SHP77 treated with DMSO at 0.1 percent for 48 hours (cell line): ENCODE measurements around the gene RPL21.
A peak's percentile ranks its signal among the peaks of the same experiment; 100 is the strongest.

ENCODE experiments used
- DNase-seq: peaks from one replicate; lab custom pipeline; 2025; lab: John Stamatoyannopoulos, UW

Gene RPL21

GRCh38 chr13:27258637-27259386 is 7.5 kb downstream of the RPL21 start:
- DNase-seq: no peak

- no peak for DNase-seq
Measured at GRCh38 chr13:27259831-27260230, 8.5 kb downstream of the RPL21 start.

GRCh38 chr13:27261396-27261795 is 10.0 kb downstream of the RPL21 start:
- no peak for DNase-seq

GRCh38 chr13:27263438-27263837 is 12.1 kb downstream of the RPL21 start:
- no peak for DNase-seq

GRCh38 chr13:27264181-27264580 is 12.8 kb downstream of the RPL21 start:
- DNase-seq: peak; percentile 13

- DNase-seq: no peak
Measured at GRCh38 chr13:27264648-27265047, 13.3 kb downstream of the RPL21 start.

- no peak for DNase-seq
Measured at GRCh38 chr13:27266917-27267316, 15.6 kb downstream of the RPL21 start.

- no peak for DNase-seq
Measured at GRCh38 chr13:27267596-27267995, 16.2 kb downstream of the RPL21 start.

- no peak for DNase-seq
Measured at GRCh38 chr13:27269114-27269665, 17.8 kb downstream of the RPL21 start.

GRCh38 chr13:27270594-27271520 is 19.5 kb downstream of the RPL21 start, which contains the start of gene RASL11A:
Gene RASL11A, plus strand, starts transcription at chr13:27270830. Its CDS starts 115 bp downstream, at chr13:27270945.
- peak; percentile 65 for DNase-seq

GRCh38 chr13:27271570-27272096 is 20.3 kb downstream of the RPL21 start:
- DNase-seq: no peak

- DNase-seq: no peak
Measured at GRCh38 chr13:27273658-27274425, 22.5 kb downstream of the RPL21 start.

GRCh38 chr13:27274631-27275030 is 23.3 kb downstream of the RPL21 start:
- DNase-seq: no peak

GRCh38 chr13:27276188-27276587 is 24.8 kb downstream of the RPL21 start:
- DNase-seq: no peak

GRCh38 chr13:27279506-27279905 is 28.1 kb downstream of the RPL21 start:
- no peak for DNase-seq

GRCh38 chr13:27280009-27280656 is 28.8 kb downstream of the RPL21 start:
- no peak for DNase-seq

- DNase-seq: no peak
Measured at GRCh38 chr13:27280841-27281240, 29.5 kb downstream of the RPL21 start.

GRCh38 chr13:27281420-27281819 is 30.1 kb downstream of the RPL21 start:
- no peak for DNase-seq

GRCh38 chr13:27283906-27284493 is 32.6 kb downstream of the RPL21 start:
- DNase-seq: no peak

- DNase-seq: no peak
Measured at GRCh38 chr13:27288392-27288791, 37.0 kb downstream of the RPL21 start.
